Measurements from ENCODE around the gene SEMA3A.

GRCh38 chr7:83996879-83997278 lies 197.7 kb downstream of the SEMA3A start:
- TF ChIP-seq, protein P1, sequence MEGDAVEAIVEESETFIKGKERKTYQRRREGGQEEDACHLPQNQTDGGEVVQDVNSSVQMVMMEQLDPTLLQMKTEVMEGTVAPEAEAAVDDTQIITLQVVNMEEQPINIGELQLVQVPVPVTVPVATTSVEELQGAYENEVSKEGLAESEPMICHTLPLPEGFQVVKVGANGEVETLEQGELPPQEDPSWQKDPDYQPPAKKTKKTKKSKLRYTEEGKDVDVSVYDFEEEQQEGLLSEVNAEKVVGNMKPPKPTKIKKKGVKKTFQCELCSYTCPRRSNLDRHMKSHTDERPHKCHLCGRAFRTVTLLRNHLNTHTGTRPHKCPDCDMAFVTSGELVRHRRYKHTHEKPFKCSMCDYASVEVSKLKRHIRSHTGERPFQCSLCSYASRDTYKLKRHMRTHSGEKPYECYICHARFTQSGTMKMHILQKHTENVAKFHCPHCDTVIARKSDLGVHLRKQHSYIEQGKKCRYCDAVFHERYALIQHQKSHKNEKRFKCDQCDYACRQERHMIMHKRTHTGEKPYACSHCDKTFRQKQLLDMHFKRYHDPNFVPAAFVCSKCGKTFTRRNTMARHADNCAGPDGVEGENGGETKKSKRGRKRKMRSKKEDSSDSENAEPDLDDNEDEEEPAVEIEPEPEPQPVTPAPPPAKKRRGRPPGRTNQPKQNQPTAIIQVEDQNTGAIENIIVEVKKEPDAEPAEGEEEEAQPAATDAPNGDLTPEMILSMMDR (IDR thresholded peaks at IDR 0.05; ENCODE audit: low read depth, low read length): no peak
- TF ChIP-seq EZH2phosphoT487 (IDR thresholded peaks at IDR 0.05; ENCODE audit: low read depth): no peak

All from OCI-LY3 (cell line).